Uterus (tissue), 2 donors: ENCODE data around the gene PALD1.
"Not testable (repeated sequence)": the region's sequence is repeated elsewhere in the genome, so short reads cannot be mapped to it uniquely, and the experiment has no call there.

ENCODE experiments used
- CTCF ChIP-seq, 4 experiments: fragments of 200-600 bp in 2 of 4; fragments of 450-650 bp in 2 of 4; sonication (generic) in 2 of 4; IDR thresholded peaks; one replicate each; pipeline ENCODE4 v1.5.1; 2016 to 2019; ENCODE audit warnings: antibody characterized with exemption in 4 of 4, mild to moderate bottlenecking in 2 of 4, moderate library complexity in 1 of 4
- POLR2A ChIP-seq, 2 donors: fragments of 450-650 bp; IDR thresholded peaks; one replicate each; pipeline ENCODE4 v1.6.1; 2016; ENCODE audit warnings: antibody characterized with exemption in 2 of 2, mild to moderate bottlenecking in 1 of 2, moderate library complexity in 1 of 2

- not testable (repeated sequence) for TF ChIP-seq CTCF, POLR2A (IDR thresholded peaks at IDR 0.05)
Measured at GRCh38 chr10:70581176-70581575, 102.6 kb downstream of the PALD1 start.
